CD14-positive monocyte (primary cell): Measurements from ENCODE around the gene CACNA2D2. TPM values are rescaled to one million over a fixed set of nuclear protein-coding genes. Genes with fewer than 3 reads are reported as not detected.

Source experiments
- DNase-seq, 3 donors: peaks; one replicate each; pipeline ENCODE4 v3.0.0-alpha.2; 2011 to 2022
- H2AFZ ChIP-seq: 2 replicates; pipeline ENCODE4 v1.6.0; 2012; ENCODE audit warnings: mild to moderate bottlenecking, low read depth, low read length, inconsistent platforms; ENCODE audit not compliant: insufficient read depth, poor library complexity, severe bottlenecking
- H3K27ac ChIP-seq, 2 donors: 1 replicate in 1 of 2; 2 replicates in 1 of 2; pipeline ENCODE4 v1.5.1; 2012 to 2013; ENCODE audit warnings: low read length in 2 of 2, control low read depth in 1 of 2, inconsistent platforms in 1 of 2, low read depth in 1 of 2, mild to moderate bottlenecking in 1 of 2
- H3K27me3 ChIP-seq, 2 donors: one replicate each; pipeline versions ENCODE4 v1.6.0 to v1.6.1; 2011 to 2013; ENCODE audit warnings: low read length in 2 of 2; ENCODE audit not compliant: control insufficient read depth in 2 of 2, insufficient read depth in 2 of 2
- H3K36me3 ChIP-seq, 2 donors: replicated peaks in 1 of 2; 1 replicate in 1 of 2; 2 replicates in 1 of 2; pipeline versions ENCODE4 v1.5.1 to v1.6.1; 2012 to 2013; ENCODE audit warnings: low read length in 2 of 2, control low read depth in 1 of 2, inconsistent platforms in 1 of 2, mild to moderate bottlenecking in 1 of 2; ENCODE audit not compliant: insufficient read depth in 2 of 2, control insufficient read depth in 1 of 2
- H3K4me1 ChIP-seq, 2 donors: 1 replicate in 1 of 2; 2 replicates in 1 of 2; pipeline versions ENCODE4 v1.5.1 to v1.6.1; 2012 to 2013; ENCODE audit warnings: low read length in 2 of 2, control low read depth in 1 of 2, inconsistent platforms in 1 of 2, mild to moderate bottlenecking in 1 of 2, moderate library complexity in 1 of 2; ENCODE audit not compliant: insufficient read depth in 2 of 2, control insufficient read depth in 1 of 2
- H3K4me2 ChIP-seq: replicated peaks from 2 replicates; pipeline ENCODE3; 2012; ENCODE audit warnings: low read length, moderate library complexity, mild to moderate bottlenecking; ENCODE audit not compliant: poor library complexity, severe bottlenecking; ENCODE audit errors: extremely low read depth
- H3K4me3 ChIP-seq, 3 experiments: fragments of 200-600 bp in 1 of 3; sonication (generic) in 1 of 3; replicated peaks in 1 of 3; 1 replicate in 2 of 3; 2 replicates in 1 of 3; pipeline ENCODE4 v1.5.1; 2011 to 2013; ENCODE audit warnings: low read length in 3 of 3, mild to moderate bottlenecking in 3 of 3, control low read depth in 2 of 3, low read depth in 2 of 3, inconsistent platforms in 1 of 3, moderate library complexity in 1 of 3
- H3K79me2 ChIP-seq: 2 replicates; pipeline ENCODE4 v1.6.0; 2012; ENCODE audit warnings: mild to moderate bottlenecking, control low read depth, inconsistent platforms, low read length, moderate library complexity; ENCODE audit not compliant: insufficient read depth
- H3K9ac ChIP-seq: 2 replicates; pipeline ENCODE4 v1.6.0; 2017; ENCODE audit warnings: low read length, mild to moderate bottlenecking; ENCODE audit not compliant: insufficient read depth, poor library complexity, severe bottlenecking
- H3K9me3 ChIP-seq, 2 donors: replicated peaks in 1 of 2; 1 replicate in 1 of 2; 2 replicates in 1 of 2; pipeline versions ENCODE4 v1.5.1 to v1.6.1; 2012 to 2013; ENCODE audit warnings: low read length in 2 of 2, control low read depth in 1 of 2; ENCODE audit not compliant: control insufficient read depth in 1 of 2, insufficient read depth in 1 of 2
- H4K20me1 ChIP-seq: 2 replicates; pipeline ENCODE4 v1.6.0; 2012; ENCODE audit warnings: mild to moderate bottlenecking, low read length, control low read depth, moderate library complexity; ENCODE audit not compliant: insufficient read depth
- H3K27ac Mint-ChIP-seq, 7 donors: one replicate each; pipeline ENCODE4 v1.8.0; 2020; ENCODE audit warnings: mild to moderate bottlenecking in 7 of 7, mixed read lengths in 7 of 7, moderate library complexity in 6 of 7, inconsistent platforms in 2 of 7
- H3K27me3 Mint-ChIP-seq, 3 donors: one replicate each; pipeline ENCODE4 v1.8.0; 2021 to 2022; ENCODE audit warnings: low read depth in 3 of 3, mild to moderate bottlenecking in 3 of 3, mixed read lengths in 3 of 3, moderate library complexity in 3 of 3, inconsistent platforms in 1 of 3
- H3K36me3 Mint-ChIP-seq, 2 donors: one replicate each; pipeline ENCODE4 v1.8.0; 2020; ENCODE audit warnings: mixed read lengths in 2 of 2, inconsistent platforms in 1 of 2, mild to moderate bottlenecking in 1 of 2
- H3K4me1 Mint-ChIP-seq: one replicate; pipeline ENCODE4 v1.8.0; 2020; ENCODE audit warnings: mild to moderate bottlenecking, mixed read lengths
- H3K4me3 Mint-ChIP-seq, 2 donors: one replicate each; pipeline ENCODE4 v1.8.0; 2020; ENCODE audit warnings: mild to moderate bottlenecking in 2 of 2, mixed read lengths in 2 of 2, moderate library complexity in 1 of 2
- H3K9me3 Mint-ChIP-seq, 7 donors: one replicate each; pipeline ENCODE4 v1.8.0; 2020 to 2022; ENCODE audit warnings: mixed read lengths in 7 of 7, mild to moderate bottlenecking in 6 of 7, moderate library complexity in 6 of 7, inconsistent platforms in 2 of 7
- WGBS: methylation state at CpG from one replicate; pipeline ENCODE4 v1.1.5; 2013; ENCODE audit warnings: missing lambda C conversion rate; ENCODE audit not compliant: insufficient coverage; 5-methylcytosine and 5-hydroxymethylcytosine counted together
- intact Hi-C, 2 donors: fragments of 100-400 bp; cut with micrococcal nuclease; formaldehyde crosslinking; loops; one replicate each; pipeline versions ENCODE4 v1.15.0 to v1.15.1; 2023
- polyA plus RNA-seq, 3 donors: library from polyadenylated mRNA; depleted of rRNA in 1 of 3; unstranded in 2 of 3; stranded (reverse) in 1 of 3; fragments of 300-500 nt in 2 of 3; fragments of >200 nt in 1 of 3; fragmentation: Illumina TruSeq in 2 of 3; gene quantifications; 1 replicate in 2 of 3; 2 replicates in 1 of 3; pipeline ENCODE4 v1.2.3, GENCODE V29; 2012 to 2021
- TF ChIP-seq, protein P1 (sequence below): fragments of 200-600 bp; IDR thresholded peaks from one replicate; pipeline ENCODE4 v1.8.0; 2022; ENCODE audit warnings: antibody characterized with exemption, mild to moderate bottlenecking

CACNA2D2 gene
- polyA plus RNA-seq, 3 donors = 0.09 to 0.16 TPM; not detected in 1

DNA sequence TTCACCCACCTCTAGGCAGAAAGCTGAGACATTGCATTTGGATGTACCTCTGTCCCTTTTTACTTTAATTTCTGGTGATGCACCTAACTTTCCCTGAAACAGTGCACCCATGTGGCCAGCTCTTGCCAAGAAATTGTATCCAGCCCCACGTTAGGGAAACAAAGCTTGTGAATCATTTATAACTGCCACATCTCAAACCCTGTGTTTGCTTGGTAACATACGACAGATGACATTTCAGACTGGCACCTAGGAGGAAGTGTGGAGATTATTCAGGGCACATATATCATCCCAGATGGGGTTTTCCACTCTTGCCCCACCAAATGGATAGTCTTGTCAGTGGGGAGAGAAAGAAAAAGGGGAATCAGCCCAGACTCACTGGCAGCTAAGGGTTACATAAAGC is 150.7 kb downstream of the CACNA2D2 start:
- Histone ChIP-seq H3K4me2 (no peak overlapping the region), H3K27ac (peak overlapping the region in 1 of 2 donors; percentile 44), H3K4me1 (peaks cover 45 to 60% of the 10 kb centered on the region in 2 donors), H2AFZ (no peak overlapping the region), H3K4me3 (no peak overlapping the region), H3K79me2 (peaks cover 81% of the 10 kb centered on the region), H4K20me1 (peaks cover 74% of the 10 kb centered on the region), H3K36me3 (peaks cover 53 to 66% of the 10 kb centered on the region in 2 donors), H3K9me3 (no peaks in the 10 kb centered on the region), H3K9ac (no peak overlapping the region), H3K27me3 (no peaks in the 10 kb centered on the region)
- intact Hi-C loops = loop anchor here (5.0 to 10.0 kb wide), 3 partner anchors 260 to 1042 kb away; partner anchors contain the start of genes CISH (in 1 of the 2), MON1A (in 1 of the 2) and RBM15B (in 1 of the 2)
- Mint-ChIP-seq H3K4me3 (no peak overlapping the region), H3K9me3 (no peaks in the 10 kb centered on the region), H3K36me3 (peaks cover 34 to 55% of the 10 kb centered on the region in 2 donors), H3K27me3 (no peaks in the 10 kb centered on the region), H3K27ac (peak overlapping the region in 4 of 7 donors; percentile 9 to 95 (median 26)), H3K4me1 (peaks cover 63% of the 10 kb centered on the region)
- TF ChIP-seq, protein P1, sequence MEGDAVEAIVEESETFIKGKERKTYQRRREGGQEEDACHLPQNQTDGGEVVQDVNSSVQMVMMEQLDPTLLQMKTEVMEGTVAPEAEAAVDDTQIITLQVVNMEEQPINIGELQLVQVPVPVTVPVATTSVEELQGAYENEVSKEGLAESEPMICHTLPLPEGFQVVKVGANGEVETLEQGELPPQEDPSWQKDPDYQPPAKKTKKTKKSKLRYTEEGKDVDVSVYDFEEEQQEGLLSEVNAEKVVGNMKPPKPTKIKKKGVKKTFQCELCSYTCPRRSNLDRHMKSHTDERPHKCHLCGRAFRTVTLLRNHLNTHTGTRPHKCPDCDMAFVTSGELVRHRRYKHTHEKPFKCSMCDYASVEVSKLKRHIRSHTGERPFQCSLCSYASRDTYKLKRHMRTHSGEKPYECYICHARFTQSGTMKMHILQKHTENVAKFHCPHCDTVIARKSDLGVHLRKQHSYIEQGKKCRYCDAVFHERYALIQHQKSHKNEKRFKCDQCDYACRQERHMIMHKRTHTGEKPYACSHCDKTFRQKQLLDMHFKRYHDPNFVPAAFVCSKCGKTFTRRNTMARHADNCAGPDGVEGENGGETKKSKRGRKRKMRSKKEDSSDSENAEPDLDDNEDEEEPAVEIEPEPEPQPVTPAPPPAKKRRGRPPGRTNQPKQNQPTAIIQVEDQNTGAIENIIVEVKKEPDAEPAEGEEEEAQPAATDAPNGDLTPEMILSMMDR = no peak
- WGBS = 0% methylated on average over 1 of the region's 2 CpGs
- peak; percentile 45 to 89 (median 55) for DNase-seq

DNA sequence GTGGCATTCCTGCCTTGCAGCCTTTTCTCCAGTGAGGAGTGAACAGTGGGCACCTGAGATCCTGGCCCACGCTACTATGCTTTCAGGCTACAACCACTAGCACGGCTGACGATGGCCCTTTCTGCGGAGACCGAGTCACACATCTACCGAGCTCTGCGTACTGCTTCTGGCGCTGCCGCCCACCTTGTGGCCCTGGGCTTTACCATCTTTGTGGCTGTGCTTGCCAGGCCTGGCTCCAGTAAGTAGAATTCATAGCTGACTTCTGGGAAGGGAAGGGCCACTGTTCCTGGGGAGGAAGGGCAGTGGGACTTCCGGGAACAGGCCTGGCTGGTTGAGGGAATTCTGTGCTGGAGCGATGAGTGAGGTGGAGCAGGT is 152.1 kb downstream of the CACNA2D2 start:
- Histone ChIP-seq H3K79me2 (peaks cover 67% of the 10 kb centered on the region), H3K4me3 (peak overlapping the region; percentile 79 to 93 (median 85)), H3K27me3 (no peaks in the 10 kb centered on the region), H3K4me1 (peaks cover 42 to 58% of the 10 kb centered on the region in 2 donors), H3K27ac (peak overlapping the region; percentile 85 to 94), H3K36me3 (peaks cover 46 to 53% of the 10 kb centered on the region in 2 donors), H3K4me2 (peak overlapping the region; percentile 82), H3K9ac (peak overlapping the region; percentile 74), H2AFZ (peak overlapping the region; percentile 87), H3K9me3 (no peaks in the 10 kb centered on the region), H4K20me1 (peaks cover 63% of the 10 kb centered on the region)
- Mint-ChIP-seq H3K27me3 (no peaks in the 10 kb centered on the region), H3K4me3 (peak overlapping the region; percentile 92 to 95), H3K9me3 (no peaks in the 10 kb centered on the region), H3K4me1 (peaks cover 59% of the 10 kb centered on the region), H3K27ac (peak overlapping the region; percentile 15 to 99 (median 95)), H3K36me3 (peaks cover 35 to 50% of the 10 kb centered on the region in 2 donors)
- no peak for DNase-seq
- TF ChIP-seq, protein P1 = no peak
- WGBS = 76% methylated on average over 11 of the region's 11 CpGs
- intact Hi-C loops = loop anchor here (1.0 to 10.0 kb wide), 5 partner anchors 8 to 1043 kb away; partner anchors contain the start of genes CISH (in 1 of the 2), MON1A (in 1 of the 2), RBM15B (in 1 of the 2) and TMEM115 (in 1 of the 2)
